ENCODE measurements around the gene NCKIPSD.
A peak's percentile ranks its signal among the peaks of the same experiment; 100 is the strongest.

Gene NCKIPSD

DNA sequence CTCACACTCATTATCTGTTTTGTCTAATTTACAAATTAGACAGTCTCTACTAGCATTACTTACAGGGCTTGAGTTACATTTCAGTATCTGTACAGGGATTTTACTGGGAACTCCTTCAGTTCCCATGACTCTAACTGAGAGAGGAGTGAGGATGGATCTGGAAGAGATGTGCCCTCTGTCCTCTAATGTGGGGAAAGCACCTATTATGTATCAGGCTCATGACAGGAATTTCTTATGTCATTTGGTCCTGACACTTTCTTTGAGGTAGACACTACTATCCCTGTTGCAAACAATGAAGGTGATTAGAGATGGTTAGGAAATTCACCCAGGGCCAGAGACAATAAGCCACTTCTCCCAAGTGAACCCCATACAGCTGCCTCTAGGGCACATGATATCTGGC, 10.9 kb upstream of the NCKIPSD start:
- no peak for DNase-seq (ENCODE audit: low spot score)

DNA sequence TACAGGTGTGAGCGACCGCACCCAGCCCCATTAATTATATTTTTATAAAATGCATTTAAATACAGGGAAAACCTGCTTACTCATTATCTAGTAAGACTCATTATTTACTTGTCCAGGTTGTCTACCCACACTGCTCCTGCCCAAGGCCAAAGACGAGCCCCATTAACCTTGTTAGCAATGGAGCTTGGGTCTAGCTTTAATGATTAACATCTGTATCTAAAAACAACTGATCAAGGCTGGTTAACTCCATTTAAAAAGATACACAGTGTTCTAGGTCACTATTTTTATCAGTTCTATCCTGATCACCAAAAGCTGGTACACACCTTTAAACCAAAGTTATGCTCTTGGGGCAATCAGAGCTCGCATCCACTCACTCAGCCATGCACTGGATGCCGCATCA, 10.4 kb upstream of the NCKIPSD start:
- no peak for DNase-seq (ENCODE audit: low spot score)

DNA sequence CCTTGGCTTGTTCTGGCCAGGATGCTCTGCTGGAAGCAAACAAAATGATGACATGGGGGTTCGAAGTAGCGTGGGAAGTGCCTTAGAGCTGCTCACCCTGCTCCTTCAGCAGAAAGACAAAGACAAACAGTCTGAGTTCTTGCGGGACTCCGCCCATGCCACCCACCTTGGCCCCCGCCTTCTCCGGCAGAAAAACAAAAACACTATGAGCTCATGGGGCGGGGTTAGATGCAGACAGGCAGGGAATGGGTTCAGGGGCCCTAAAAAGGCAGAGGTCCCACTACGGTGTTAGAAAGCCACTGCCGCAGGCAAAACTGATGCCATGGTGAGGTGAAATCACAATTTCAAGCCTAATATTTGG, 9.7 kb upstream of the NCKIPSD start:
- peak; percentile 81 for DNase-seq (ENCODE audit: low spot score)

- peak; percentile 85 for DNase-seq (ENCODE audit: low spot score)
Measured at GRCh38 chr3:48694610-48695392, 9.1 kb upstream of the NCKIPSD start.

DNA sequence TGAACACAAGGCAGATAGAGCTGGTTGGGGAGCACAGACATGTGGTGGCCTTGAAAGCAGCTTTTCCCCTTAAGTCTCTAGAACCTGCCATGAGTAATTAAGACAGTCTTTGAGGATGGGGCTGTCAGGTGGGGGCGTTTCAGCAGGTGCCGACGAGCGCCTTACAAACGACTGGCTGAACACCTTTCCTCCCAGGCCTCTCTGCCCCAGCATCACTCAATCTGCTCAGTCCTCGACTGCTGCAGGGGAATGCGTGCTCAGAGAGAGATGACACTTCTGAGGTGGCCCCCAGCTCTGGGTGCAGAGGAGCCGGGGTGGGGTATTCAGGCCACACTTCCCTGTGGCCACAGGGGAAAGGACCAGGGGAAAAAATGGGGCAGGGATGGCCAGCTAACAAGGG, 8.1 kb upstream of the NCKIPSD start:
- DNase-seq (ENCODE audit: low spot score) = no peak

GRCh38 chr3:48692551-48692950, 6.8 kb upstream of the NCKIPSD start:
- DNase-seq (ENCODE audit: low spot score) = no peak

DNA sequence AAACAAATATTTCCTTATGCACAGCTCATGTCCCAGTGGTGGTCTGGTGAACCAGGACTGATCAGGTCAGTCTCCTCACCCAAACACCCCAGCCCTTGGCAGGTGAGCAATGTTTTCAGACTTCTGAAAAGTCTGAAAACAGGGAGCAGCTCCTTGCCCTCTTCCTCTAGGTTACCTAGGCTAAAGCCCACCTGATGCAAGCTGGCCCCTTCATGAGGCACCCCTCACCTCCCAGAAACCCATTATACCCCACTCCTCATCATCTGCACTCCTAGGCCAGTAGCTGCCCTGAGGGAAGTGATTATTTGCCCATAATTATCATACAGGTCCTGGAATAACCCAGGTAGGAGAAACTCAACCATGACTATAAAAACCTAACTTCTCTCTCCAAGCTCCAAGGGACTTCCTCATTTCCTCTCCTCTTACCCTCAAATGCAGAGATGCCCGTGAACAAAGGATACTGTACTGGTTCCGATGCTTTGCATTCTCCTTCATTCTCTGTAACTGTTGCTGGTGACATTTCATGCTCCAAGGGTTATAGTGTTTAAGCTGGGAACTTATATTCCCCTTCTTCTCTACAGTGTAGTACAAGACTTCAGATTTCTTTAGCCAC, 5.2 kb upstream of the NCKIPSD start:
- DNase-seq (ENCODE audit: low spot score) = no peak

DNA sequence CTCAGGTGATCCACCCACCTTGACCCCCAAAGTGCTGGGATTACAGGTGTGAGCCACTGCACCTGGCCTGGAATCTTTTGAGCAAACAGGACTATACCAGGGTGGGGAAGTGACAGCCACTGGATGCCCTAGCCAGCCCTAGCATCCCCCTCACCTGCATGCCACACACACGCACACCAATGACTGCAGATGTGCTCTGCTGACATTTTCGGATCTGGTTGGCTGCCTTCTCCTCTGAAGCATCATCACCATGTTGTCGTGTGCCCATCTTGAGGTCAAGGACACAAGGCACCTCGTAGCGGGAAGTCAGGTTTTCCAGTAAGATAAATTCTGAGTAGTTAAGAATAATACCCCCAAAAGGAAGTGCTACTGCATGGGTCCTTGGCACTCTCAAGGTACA, 3.7 kb upstream of the NCKIPSD start:
- DNase-seq (ENCODE audit: low spot score) = no peak

GRCh38 chr3:48688737-48689075, 3.0 kb upstream of the NCKIPSD start:
- DNase-seq (ENCODE audit: low spot score) = no peak

- DNase-seq (ENCODE audit: low spot score) = no peak
Measured at GRCh38 chr3:48688032-48688736, 2.5 kb upstream of the NCKIPSD start.

DNA sequence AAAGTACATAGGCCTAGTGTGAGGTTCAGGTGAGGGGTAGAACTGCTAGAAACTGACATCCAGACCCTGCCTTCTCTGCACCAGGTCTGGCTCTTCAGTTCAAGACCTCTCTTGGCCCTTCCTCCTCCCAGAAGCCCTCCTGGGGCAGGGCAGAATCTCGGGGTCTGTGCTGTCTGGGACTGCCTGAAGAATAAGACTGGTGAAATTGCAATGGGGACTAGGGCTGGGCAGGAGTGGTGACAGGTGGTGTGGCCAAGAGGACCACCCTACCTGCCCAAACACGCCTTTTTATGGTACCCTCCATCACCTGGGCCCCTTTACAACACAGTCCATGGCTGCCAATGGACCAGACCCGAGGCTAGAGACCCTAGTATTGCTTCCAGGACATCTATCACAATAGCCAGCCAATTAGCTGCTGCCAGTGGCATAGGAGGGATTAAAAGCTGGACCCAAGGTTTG, 1.5 kb upstream of the NCKIPSD start:
- no peak for DNase-seq (ENCODE audit: low spot score)

DNA sequence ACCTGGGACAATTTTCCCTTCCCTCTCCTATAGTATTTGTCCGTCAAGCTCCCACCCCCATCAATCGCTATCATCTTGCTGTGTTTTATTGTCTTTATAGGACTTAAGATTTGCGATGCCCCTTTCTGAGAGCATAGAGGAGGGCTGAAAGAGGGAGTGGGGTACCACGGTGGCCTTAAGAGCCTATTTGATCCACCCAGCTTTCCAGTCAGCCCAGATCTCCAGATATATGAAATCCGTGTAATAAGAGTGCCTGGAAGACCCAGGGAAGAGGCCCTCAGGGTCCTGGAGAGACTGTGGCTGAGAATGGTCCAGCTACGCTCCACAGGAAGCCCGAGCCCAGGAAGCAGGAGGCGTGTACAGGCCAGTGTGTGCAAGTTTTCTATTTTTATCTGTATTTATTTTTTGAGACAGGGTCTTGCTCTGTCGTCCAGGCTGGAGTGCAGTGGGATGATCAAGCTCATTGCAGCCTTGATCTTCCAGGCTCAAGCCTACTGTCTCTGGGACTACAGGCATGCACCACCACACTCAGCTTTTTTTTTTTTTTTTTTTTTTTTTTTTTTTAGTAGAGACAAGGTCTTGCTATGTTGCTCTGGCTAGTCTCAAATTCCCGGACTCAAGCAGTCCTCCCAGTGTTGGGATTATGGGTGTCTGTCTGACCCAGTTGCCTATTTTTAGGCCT, 964 bp upstream of the NCKIPSD start:
- DNase-seq (ENCODE audit: low spot score) = no peak

GRCh38 chr3:48685293-48685602, 467 bp downstream of the NCKIPSD start:
- no peak for DNase-seq (ENCODE audit: low spot score)

DNA sequence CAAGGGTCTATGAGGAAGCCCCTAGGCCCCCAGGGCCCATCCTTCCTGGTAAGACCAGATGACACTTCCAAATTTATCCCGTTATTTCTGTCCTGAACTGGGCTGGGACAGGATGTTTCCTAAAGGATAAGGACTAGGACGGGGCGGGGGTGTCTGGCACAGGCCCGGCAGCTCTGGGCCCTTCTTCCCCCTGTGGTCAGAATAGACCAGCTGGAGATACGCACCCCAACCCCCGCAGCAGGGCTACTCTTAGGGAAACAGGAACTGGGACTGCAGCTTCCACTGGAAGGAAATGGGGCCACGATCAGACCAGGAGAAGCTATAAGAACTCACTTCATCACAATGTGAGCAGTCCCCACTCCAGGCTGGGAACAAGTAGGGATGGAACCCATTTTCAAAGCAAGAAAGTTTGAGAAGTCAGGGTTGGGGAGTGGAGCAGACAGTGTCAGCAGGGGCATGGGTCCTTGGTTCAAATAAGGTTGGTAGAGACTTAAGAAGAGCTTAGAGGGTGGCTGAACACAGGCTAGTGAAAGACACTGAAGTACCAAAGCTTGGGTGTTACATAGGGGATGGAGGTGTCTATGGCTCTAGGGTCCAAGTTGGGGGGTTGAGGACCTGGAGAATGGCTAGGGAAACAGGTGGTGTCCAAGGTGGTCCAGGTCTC, 1.1 kb downstream of the NCKIPSD start:
- peak; percentile 37 for DNase-seq (ENCODE audit: low spot score)

GRCh38 chr3:48684054-48684349, 1.7 kb downstream of the NCKIPSD start:
- no peak for DNase-seq (ENCODE audit: low spot score)

DNA sequence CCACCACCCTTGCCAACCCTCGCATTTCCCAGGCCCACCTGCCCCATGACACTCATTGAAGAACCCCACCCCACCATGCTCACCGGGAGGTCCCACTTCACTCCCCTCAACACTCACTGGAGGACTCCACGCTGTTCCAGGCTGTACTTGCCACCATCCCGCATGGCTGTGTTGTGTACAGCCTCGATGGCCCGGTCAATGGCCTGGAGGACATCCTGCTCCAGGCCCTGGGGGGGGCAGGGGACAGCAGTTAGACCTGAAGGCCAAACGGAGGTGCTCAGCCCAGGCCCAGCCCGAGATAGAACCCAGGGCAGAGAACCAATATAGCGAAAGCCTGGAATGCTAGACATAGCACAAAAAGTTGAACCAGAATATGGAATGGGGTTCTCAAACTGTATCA, 2.9 kb downstream of the NCKIPSD start:
- DNase-seq (ENCODE audit: low spot score) = no peak

DNA sequence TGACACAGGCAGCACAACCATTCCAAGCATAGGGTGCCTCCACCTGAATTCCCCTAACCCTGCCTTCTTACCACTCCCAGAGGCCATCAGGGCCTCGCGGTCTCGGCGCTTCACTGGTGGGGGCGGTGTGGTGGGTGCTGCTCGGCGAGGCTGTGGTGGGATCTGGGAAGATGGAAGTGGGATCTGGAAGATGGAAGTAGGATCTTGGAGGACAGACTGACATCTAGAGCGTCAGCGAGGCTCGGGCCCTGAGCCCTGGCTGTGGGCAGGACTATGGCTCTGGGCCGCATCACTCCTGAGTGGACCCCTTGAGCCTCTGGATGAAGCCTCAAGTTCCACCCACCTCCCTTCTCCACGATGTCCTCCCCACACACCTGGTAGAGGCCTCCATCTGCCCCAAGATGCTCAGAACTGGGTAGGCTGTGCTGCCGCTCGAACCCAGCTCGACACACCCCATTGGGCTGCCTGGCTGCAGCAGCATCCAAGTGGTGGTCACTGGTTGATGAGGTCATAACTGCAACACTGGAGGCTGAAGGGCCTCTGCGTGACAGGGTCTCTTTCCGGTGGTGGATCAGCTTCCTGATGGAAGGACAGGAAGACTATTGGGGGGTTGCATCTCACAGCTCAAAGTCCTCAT, 3.6 kb downstream of the NCKIPSD start:
- no peak for DNase-seq (ENCODE audit: low spot score)

- no peak for DNase-seq (ENCODE audit: low spot score)
Measured at GRCh38 chr3:48681541-48681880, 4.2 kb downstream of the NCKIPSD start.

DNA sequence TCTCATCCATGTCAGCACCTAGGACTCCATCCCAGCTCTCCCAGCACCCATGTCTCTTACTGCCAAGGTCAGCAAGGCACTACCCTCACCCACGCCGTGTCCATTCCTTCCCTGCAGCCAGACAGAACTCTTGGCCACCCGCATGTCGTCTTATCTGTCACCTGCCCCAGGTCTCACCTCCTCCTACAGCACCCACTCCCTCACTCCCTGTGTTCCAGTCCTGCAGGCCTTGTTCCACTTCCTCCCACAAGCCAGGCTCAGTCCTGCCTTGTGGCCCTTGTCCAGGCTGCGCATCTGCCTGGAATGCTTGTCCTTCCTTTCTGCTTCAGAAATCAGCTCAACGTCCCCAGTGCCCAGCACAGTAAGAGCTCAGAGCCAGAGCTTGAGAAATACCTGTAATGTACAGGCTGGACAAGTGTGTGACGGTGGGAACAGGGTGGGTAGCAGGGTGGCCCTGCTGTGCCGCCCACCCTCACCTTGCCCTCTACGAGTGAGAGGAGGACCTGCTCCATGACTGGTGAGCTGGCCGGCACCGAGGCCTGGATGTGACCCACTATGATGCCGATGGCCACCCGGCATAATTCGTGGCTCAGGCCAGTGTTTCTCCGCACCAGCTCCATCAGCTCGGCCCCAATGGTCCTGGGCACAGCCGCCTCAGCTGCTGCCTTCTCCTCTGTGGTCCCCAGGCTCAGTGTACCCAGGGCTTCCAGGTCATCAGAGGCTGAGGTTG, 4.7 kb downstream of the NCKIPSD start:
- no peak for DNase-seq (ENCODE audit: low spot score)

- no peak for DNase-seq (ENCODE audit: low spot score)
Measured at GRCh38 chr3:48679411-48680391, 6.0 kb downstream of the NCKIPSD start.
